ENCODE measurements around the gene MYLK. TPM values are rescaled to one million over a fixed set of nuclear protein-coding genes. Genes with fewer than 3 reads are reported as not detected.

MYLK gene
- total and polyA plus RNA-seq, 10 of the 15 experiments (the other 5 are each of a cell fraction or from before 2014, with no cell fraction given) = 0.04 to 1.6 (median 0.42) TPM; not detected in 1

DNA sequence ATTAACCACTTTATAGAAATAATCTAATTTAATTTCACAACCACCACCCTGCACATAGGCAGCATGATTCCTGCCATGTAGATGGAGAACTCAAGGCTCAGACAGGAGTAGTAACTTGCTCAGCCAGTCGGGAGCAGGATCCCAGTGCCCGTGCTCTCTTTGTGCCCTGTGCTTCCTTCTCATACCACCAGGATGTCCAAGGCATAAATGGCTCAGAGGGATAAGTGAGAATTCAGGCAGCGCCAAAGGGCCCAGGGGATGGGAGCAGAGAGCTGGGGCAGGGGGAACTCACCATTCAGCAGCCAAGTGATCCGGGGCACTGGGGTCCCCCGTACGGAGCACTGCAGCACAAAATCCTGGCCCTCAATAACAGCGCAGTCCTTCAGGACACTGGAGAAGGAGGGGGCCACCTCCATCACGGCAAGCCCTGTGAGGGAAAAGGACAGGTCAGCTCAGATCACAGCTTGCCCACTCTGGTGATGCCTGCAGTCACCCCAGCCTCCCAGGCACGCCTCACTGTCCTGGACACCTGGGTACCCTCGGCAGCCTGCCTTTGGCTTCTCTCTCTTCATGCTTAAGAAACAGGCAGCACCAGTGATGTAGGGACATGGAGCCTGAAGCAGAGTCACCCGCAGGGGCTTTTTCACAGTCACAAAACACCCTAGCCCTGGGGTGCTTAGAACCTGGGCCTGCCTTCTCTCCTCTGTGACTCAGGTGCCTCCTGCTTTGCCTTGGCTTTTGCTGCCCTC is 158.3 kb downstream of the MYLK start (continued):
- TF ChIP-seq, protein P1, sequence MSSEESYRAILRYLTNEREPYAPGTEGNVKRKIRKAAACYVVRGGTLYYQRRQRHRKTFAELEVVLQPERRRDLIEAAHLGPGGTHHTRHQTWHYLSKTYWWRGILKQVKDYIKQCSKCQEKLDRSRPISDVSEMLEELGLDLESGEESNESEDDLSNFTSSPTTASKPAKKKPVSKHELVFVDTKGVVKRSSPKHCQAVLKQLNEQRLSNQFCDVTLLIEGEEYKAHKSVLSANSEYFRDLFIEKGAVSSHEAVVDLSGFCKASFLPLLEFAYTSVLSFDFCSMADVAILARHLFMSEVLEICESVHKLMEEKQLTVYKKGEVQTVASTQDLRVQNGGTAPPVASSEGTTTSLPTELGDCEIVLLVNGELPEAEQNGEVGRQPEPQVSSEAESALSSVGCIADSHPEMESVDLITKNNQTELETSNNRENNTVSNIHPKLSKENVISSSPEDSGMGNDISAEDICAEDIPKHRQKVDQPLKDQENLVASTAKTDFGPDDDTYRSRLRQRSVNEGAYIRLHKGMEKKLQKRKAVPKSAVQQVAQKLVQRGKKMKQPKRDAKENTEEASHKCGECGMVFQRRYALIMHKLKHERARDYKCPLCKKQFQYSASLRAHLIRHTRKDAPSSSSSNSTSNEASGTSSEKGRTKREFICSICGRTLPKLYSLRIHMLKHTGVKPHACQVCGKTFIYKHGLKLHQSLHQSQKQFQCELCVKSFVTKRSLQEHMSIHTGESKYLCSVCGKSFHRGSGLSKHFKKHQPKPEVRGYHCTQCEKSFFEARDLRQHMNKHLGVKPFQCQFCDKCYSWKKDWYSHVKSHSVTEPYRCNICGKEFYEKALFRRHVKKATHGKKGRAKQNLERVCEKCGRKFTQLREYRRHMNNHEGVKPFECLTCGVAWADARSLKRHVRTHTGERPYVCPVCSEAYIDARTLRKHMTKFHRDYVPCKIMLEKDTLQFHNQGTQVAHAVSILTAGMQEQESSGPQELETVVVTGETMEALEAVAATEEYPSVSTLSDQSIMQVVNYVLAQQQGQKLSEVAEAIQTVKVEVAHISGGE (CRISPR knock-in tag; IDR thresholded peaks at IDR 0.05) = no peak
- TF ChIP-seq, protein P2, sequence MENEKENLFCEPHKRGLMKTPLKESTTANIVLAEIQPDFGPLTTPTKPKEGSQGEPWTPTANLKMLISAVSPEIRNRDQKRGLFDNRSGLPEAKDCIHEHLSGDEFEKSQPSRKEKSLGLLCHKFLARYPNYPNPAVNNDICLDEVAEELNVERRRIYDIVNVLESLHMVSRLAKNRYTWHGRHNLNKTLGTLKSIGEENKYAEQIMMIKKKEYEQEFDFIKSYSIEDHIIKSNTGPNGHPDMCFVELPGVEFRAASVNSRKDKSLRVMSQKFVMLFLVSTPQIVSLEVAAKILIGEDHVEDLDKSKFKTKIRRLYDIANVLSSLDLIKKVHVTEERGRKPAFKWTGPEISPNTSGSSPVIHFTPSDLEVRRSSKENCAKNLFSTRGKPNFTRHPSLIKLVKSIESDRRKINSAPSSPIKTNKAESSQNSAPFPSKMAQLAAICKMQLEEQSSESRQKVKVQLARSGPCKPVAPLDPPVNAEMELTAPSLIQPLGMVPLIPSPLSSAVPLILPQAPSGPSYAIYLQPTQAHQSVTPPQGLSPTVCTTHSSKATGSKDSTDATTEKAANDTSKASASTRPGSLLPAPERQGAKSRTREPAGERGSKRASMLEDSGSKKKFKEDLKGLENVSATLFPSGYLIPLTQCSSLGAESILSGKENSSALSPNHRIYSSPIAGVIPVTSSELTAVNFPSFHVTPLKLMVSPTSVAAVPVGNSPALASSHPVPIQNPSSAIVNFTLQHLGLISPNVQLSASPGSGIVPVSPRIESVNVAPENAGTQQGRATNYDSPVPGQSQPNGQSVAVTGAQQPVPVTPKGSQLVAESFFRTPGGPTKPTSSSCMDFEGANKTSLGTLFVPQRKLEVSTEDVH (IDR thresholded peaks at IDR 0.05; ENCODE audit: low read depth, partially characterized antibody) = no peak
- TF ChIP-seq KLF5 (IDR thresholded peaks at IDR 0.05; ENCODE audit: partially characterized antibody) (no peak), SKIL (IDR thresholded peaks at IDR 0.05; ENCODE audit: low read depth, poor library complexity, severe bottlenecking) (no peak), NFIC (IDR thresholded peaks at IDR 0.05; ENCODE audit: low read depth, low read length) (no peak), SMAD5 (IDR thresholded peaks at IDR 0.05; ENCODE audit: low read depth) (no peak)
